ENCODE measurements around the gene KIF21B. TPM values are rescaled to one million over a fixed set of nuclear protein-coding genes. Genes with fewer than 3 reads are reported as not detected.

KIF21B gene
- total RNA-seq, 4 donors from 2014 or later, result 0.29 to 11.3 (median 2.4) TPM

GRCh38 chr1:201009962-201010645 is 13.4 kb downstream of the KIF21B start:
- no peak for DNase-seq
- TF ChIP-seq CTCF (IDR thresholded peaks at IDR 0.05), result no peak
- no peak for TF ChIP-seq POLR2A (IDR thresholded peaks at IDR 0.05)
- Histone ChIP-seq H3K4me1 (no peaks in the 10 kb centered on the region), H3K27ac (no peak overlapping the region), H3K4me3 (no peak overlapping the region), H3K9me3 (no peaks in the 10 kb centered on the region), H3K27me3 (no peaks in the 10 kb centered on the region), H3K36me3 (no peaks in the 10 kb centered on the region)
- intact Hi-C loops (cut with DNase I; ENCODE audit: low total_unique reads), result no loop called here

- Histone ChIP-seq H3K36me3 (no peaks in the 10 kb centered on the region), H3K27me3 (no peaks in the 10 kb centered on the region), H3K27ac (no peak overlapping the region), H3K4me1 (no peaks in the 10 kb centered on the region), H3K4me3 (no peak overlapping the region), H3K9me3 (no peaks in the 10 kb centered on the region)
- intact Hi-C loops (cut with DNase I; ENCODE audit: low total_unique reads), result no loop called here
- DNase-seq, result no peak
- TF ChIP-seq POLR2A (IDR thresholded peaks at IDR 0.05) (no peak), CTCF (IDR thresholded peaks at IDR 0.05) (no peak)
These were observed 14.7 kb downstream of the KIF21B start for GRCh38 chr1:201008666-201009360.

GRCh38 chr1:201007481-201007880 is 16.0 kb downstream of the KIF21B start:
- no peaks in the 10 kb centered on the region for H3K4me1 ChIP-seq
- no peaks in the 10 kb centered on the region for H3K9me3 ChIP-seq
- H3K27ac ChIP-seq, result no peak overlapping the region
- no peak overlapping the region for H3K4me3 ChIP-seq
- H3K36me3 ChIP-seq, result no peaks in the 10 kb centered on the region
- no peaks in the 10 kb centered on the region for H3K27me3 ChIP-seq
- intact Hi-C loops (cut with DNase I; ENCODE audit: low total_unique reads), result no loop called here
- DNase-seq, result no peak
- TF ChIP-seq POLR2A (IDR thresholded peaks at IDR 0.05) (no peak), CTCF (IDR thresholded peaks at IDR 0.05) (no peak)

GRCh38 chr1:201006450-201006849 is 17.1 kb downstream of the KIF21B start:
- TF ChIP-seq CTCF (IDR thresholded peaks at IDR 0.05), result no peak
- no peaks in the 10 kb centered on the region for H3K36me3 ChIP-seq
- no peaks in the 10 kb centered on the region for H3K9me3 ChIP-seq
- intact Hi-C loops (cut with DNase I; ENCODE audit: low total_unique reads), result no loop called here
- no peak overlapping the region for H3K27ac ChIP-seq
- no peak overlapping the region for H3K4me3 ChIP-seq
- H3K27me3 ChIP-seq, result no peaks in the 10 kb centered on the region
- H3K4me1 ChIP-seq, result no peaks in the 10 kb centered on the region
- DNase-seq, result no peak

GRCh38 chr1:201004732-201005131 is 18.8 kb downstream of the KIF21B start:
- no peak overlapping the region for H3K4me3 ChIP-seq
- DNase-seq, result no peak
- intact Hi-C loops (cut with DNase I; ENCODE audit: low total_unique reads), result no loop called here
- H3K27ac ChIP-seq, result no peak overlapping the region
- H3K36me3 ChIP-seq, result no peaks in the 10 kb centered on the region
- no peaks in the 10 kb centered on the region for H3K4me1 ChIP-seq
- TF ChIP-seq CTCF (IDR thresholded peaks at IDR 0.05) (no peak), POLR2A (IDR thresholded peaks at IDR 0.05) (no peak)
- H3K27me3 ChIP-seq, result no peaks in the 10 kb centered on the region
- no peaks in the 10 kb centered on the region for H3K9me3 ChIP-seq

All from uterus (tissue), 4 donors.